ENCODE results near the gene NIT1.

The NIT1 gene

GRCh38 chr1:161165742-161166668 lies 48.1 kb downstream of the NIT1 start, which contains the start of gene PPOX:
PPOX (plus strand) TSS chr1:161166426; CDS start chr1:161166848, 422 bp downstream.
- ChIA-PET POLR2A (ENCODE audit: low non-redundant PET) (interaction anchor here (0.6 to 1.3 kb wide), 2 partner anchors 13 to 169 kb away, joined by 3 to 6 read pairs; partner anchors contain the start of gene UFC1), CTCF (interaction anchor here (0.6 kb wide), 2 partner anchors 15 to 28 kb away, joined by 4 read pairs; no protein-coding TSS in a partner anchor)
- TF ChIP-seq CTCF (conservative IDR thresholded peaks at IDR 0.05; ENCODE audit: low read depth) = peak; percentile 71
- peak; percentile 94 for DNase-seq (ENCODE audit: low spot score)
- peak within 1 kb of the TSS; percentile 84 for H3K27ac ChIP-seq

- no peak for DNase-seq (ENCODE audit: low spot score)
- ChIA-PET POLR2A (ENCODE audit: low non-redundant PET) (no interaction called here), CTCF (no interaction called here)
- H3K27ac ChIP-seq = peak overlapping the region; percentile 84
- TF ChIP-seq CTCF (conservative IDR thresholded peaks at IDR 0.05; ENCODE audit: low read depth) = no peak
Measured at GRCh38 chr1:161166669-161167548, 49.0 kb downstream of the NIT1 start.

DNA sequence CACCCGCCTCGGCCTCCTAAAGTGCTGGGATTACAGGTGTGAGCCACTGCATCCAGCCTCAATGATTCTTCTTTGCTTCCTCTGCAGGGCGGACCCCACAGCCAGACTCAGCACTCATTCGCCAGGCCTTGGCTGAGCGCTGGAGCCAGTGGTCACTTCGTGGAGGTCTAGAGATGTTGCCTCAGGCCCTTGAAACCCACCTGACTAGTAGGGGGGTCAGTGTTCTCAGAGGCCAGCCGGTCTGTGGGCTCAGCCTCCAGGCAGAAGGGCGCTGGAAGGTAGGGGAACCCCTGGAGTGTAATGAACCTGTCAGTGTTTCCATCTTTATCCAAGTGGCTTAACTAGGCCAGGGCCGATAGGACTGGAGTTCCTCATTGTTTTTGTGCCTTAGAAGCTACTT lies 51.0 kb downstream of the NIT1 start:
- TF ChIP-seq CTCF (conservative IDR thresholded peaks at IDR 0.05; ENCODE audit: low read depth) = no peak
- POLR2A ChIA-PET (ENCODE audit: low non-redundant PET) = no interaction called here
- DNase-seq (ENCODE audit: low spot score) = no peak
- H3K27ac ChIP-seq = peak overlapping the region; percentile 39
- CTCF ChIA-PET = no interaction called here
